ENCODE measurements around the gene RMND5A. TPM values are rescaled to one million over a fixed set of nuclear protein-coding genes. Genes with fewer than 3 reads are reported as not detected.

The RMND5A gene
- polyA plus RNA-seq, 1 donor from 2014 or later, result 36.3 TPM

- Histone ChIP-seq H3K27me3 (ENCODE audit: insufficient read depth, low read depth, low read length) (no peaks in the 10 kb centered on the region), H3K79me2 (replicated peaks; ENCODE audit: insufficient read depth, low read length) (no peaks in the 10 kb centered on the region), H2AFZ (ENCODE audit: low read depth, low read length) (no peak overlapping the region), H3K9me2 (ENCODE audit: insufficient read depth, low read length) (no peaks in the 10 kb centered on the region), H3K27ac (ENCODE audit: low read length) (no peak overlapping the region), H3K4me2 (ENCODE audit: low read length) (no peak overlapping the region), H3F3A (ENCODE audit: insufficient read depth, low read length, poor library complexity, severe bottlenecking) (no peaks in the 10 kb centered on the region), H3K9me3 (ENCODE audit: low read length) (no peaks in the 10 kb centered on the region), H4K20me1 (ENCODE audit: insufficient read depth) (no peaks in the 10 kb centered on the region), H3K9ac (ENCODE audit: low read length) (no peak overlapping the region), H3K36me3 (ENCODE audit: insufficient read depth, low read length) (no peaks in the 10 kb centered on the region), H3K4me3 (ENCODE audit: low read length) (no peak overlapping the region)
- TF ChIP-seq SMC3 (conservative IDR thresholded peaks at IDR 0.05; ENCODE audit: poor library complexity) (no peak), MXI1 (conservative IDR thresholded peaks at IDR 0.05; ENCODE audit: poor library complexity, severe bottlenecking) (no peak)
These were observed 34.7 kb upstream of the RMND5A start for GRCh38 chr2:86685351-86685750.

DNA sequence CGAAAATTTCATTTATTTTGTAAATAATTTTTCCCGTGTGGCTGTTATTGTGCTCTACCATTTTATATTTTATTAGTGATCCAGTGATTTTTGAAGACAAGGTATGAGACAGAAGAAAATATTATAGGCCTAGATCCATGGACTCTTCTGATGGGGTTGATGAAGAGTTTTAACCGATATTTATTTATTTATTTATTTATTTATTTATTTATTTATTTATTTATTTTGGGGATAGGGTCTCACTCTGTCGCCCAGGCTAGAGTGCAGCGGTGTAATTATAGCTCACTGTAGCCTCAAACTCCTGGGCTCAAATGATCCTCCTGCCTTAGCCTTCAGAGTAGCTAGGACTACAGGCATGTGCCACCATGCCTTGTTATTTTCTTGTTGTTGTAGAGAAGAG lies 33.6 kb upstream of the RMND5A start:
- Histone ChIP-seq H3F3A (ENCODE audit: insufficient read depth, low read length, poor library complexity, severe bottlenecking) (no peaks in the 10 kb centered on the region), H2AFZ (ENCODE audit: low read depth, low read length) (no peak overlapping the region), H3K9me2 (ENCODE audit: insufficient read depth, low read length) (no peaks in the 10 kb centered on the region), H4K20me1 (ENCODE audit: insufficient read depth) (no peaks in the 10 kb centered on the region), H3K27me3 (ENCODE audit: insufficient read depth, low read depth, low read length) (no peaks in the 10 kb centered on the region), H3K4me2 (ENCODE audit: low read length) (no peak overlapping the region), H3K4me3 (ENCODE audit: low read length) (no peak overlapping the region), H3K9ac (ENCODE audit: low read length) (no peak overlapping the region), H3K9me3 (ENCODE audit: low read length) (no peaks in the 10 kb centered on the region), H3K27ac (ENCODE audit: low read length) (no peak overlapping the region), H3K79me2 (replicated peaks; ENCODE audit: insufficient read depth, low read length) (no peaks in the 10 kb centered on the region), H3K36me3 (ENCODE audit: insufficient read depth, low read length) (no peaks in the 10 kb centered on the region)
- TF ChIP-seq SMC3 (conservative IDR thresholded peaks at IDR 0.05; ENCODE audit: poor library complexity), result no peak
- TF ChIP-seq POLR2AphosphoS5 (IDR thresholded peaks at IDR 0.05), result no peak
- TF ChIP-seq EP300 (conservative IDR thresholded peaks at IDR 0.05; ENCODE audit: poor library complexity, severe bottlenecking), result no peak
- TF ChIP-seq TAF1 (IDR thresholded peaks at IDR 0.05; ENCODE audit: low read depth), result no peak
- TF ChIP-seq RAD21 (conservative IDR thresholded peaks at IDR 0.05), result no peak
- TF ChIP-seq MXI1 (conservative IDR thresholded peaks at IDR 0.05; ENCODE audit: poor library complexity, severe bottlenecking), result no peak
- TF ChIP-seq, protein P1, sequence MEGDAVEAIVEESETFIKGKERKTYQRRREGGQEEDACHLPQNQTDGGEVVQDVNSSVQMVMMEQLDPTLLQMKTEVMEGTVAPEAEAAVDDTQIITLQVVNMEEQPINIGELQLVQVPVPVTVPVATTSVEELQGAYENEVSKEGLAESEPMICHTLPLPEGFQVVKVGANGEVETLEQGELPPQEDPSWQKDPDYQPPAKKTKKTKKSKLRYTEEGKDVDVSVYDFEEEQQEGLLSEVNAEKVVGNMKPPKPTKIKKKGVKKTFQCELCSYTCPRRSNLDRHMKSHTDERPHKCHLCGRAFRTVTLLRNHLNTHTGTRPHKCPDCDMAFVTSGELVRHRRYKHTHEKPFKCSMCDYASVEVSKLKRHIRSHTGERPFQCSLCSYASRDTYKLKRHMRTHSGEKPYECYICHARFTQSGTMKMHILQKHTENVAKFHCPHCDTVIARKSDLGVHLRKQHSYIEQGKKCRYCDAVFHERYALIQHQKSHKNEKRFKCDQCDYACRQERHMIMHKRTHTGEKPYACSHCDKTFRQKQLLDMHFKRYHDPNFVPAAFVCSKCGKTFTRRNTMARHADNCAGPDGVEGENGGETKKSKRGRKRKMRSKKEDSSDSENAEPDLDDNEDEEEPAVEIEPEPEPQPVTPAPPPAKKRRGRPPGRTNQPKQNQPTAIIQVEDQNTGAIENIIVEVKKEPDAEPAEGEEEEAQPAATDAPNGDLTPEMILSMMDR (IDR thresholded peaks at IDR 0.05; ENCODE audit: poor library complexity, severe bottlenecking), result no peak
- TF ChIP-seq, protein P2, sequence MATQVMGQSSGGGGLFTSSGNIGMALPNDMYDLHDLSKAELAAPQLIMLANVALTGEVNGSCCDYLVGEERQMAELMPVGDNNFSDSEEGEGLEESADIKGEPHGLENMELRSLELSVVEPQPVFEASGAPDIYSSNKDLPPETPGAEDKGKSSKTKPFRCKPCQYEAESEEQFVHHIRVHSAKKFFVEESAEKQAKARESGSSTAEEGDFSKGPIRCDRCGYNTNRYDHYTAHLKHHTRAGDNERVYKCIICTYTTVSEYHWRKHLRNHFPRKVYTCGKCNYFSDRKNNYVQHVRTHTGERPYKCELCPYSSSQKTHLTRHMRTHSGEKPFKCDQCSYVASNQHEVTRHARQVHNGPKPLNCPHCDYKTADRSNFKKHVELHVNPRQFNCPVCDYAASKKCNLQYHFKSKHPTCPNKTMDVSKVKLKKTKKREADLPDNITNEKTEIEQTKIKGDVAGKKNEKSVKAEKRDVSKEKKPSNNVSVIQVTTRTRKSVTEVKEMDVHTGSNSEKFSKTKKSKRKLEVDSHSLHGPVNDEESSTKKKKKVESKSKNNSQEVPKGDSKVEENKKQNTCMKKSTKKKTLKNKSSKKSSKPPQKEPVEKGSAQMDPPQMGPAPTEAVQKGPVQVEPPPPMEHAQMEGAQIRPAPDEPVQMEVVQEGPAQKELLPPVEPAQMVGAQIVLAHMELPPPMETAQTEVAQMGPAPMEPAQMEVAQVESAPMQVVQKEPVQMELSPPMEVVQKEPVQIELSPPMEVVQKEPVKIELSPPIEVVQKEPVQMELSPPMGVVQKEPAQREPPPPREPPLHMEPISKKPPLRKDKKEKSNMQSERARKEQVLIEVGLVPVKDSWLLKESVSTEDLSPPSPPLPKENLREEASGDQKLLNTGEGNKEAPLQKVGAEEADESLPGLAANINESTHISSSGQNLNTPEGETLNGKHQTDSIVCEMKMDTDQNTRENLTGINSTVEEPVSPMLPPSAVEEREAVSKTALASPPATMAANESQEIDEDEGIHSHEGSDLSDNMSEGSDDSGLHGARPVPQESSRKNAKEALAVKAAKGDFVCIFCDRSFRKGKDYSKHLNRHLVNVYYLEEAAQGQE (IDR thresholded peaks at IDR 0.05; ENCODE audit: borderline replicate concordance), result no peak
- TF ChIP-seq EZH2 (IDR thresholded peaks at IDR 0.05; ENCODE audit: borderline replicate concordance, insufficient read depth, low read length, poor library complexity, severe bottlenecking), result no peak

DNA sequence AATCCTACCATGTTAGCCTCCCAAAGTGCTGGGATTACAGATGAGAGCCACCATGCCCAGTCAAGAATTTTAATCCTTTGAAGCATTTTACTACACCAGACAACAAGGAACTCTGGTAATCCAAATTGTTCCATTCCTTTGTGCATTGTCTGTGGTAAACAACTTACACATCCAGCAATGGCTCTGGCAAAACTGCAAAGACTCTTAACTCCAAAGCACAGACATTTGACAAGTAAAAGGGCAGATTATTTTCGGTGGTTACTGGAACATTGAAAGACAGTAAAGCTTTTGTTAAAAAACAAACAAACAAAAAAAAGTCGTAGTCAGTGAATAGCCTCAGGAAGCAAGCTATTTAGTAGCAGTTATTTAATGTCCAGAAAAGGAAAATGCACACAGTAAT lies 33.2 kb upstream of the RMND5A start:
- Histone ChIP-seq H3K79me2 (replicated peaks; ENCODE audit: insufficient read depth, low read length) (no peaks in the 10 kb centered on the region), H3F3A (ENCODE audit: insufficient read depth, low read length, poor library complexity, severe bottlenecking) (no peaks in the 10 kb centered on the region), H3K4me3 (ENCODE audit: low read length) (no peak overlapping the region), H3K9ac (ENCODE audit: low read length) (no peak overlapping the region), H3K9me3 (ENCODE audit: low read length) (no peaks in the 10 kb centered on the region), H2AFZ (ENCODE audit: low read depth, low read length) (no peak overlapping the region), H3K4me2 (ENCODE audit: low read length) (no peak overlapping the region), H3K9me2 (ENCODE audit: insufficient read depth, low read length) (no peaks in the 10 kb centered on the region), H3K27ac (ENCODE audit: low read length) (no peak overlapping the region), H3K27me3 (ENCODE audit: insufficient read depth, low read depth, low read length) (no peaks in the 10 kb centered on the region), H4K20me1 (ENCODE audit: insufficient read depth) (no peaks in the 10 kb centered on the region), H3K36me3 (ENCODE audit: insufficient read depth, low read length) (no peaks in the 10 kb centered on the region)
- TF ChIP-seq TAF1 (IDR thresholded peaks at IDR 0.05; ENCODE audit: low read depth) (no peak), POLR2AphosphoS5 (IDR thresholded peaks at IDR 0.05) (no peak), RAD21 (conservative IDR thresholded peaks at IDR 0.05) (no peak), SMC3 (conservative IDR thresholded peaks at IDR 0.05; ENCODE audit: poor library complexity) (no peak), EZH2 (IDR thresholded peaks at IDR 0.05; ENCODE audit: borderline replicate concordance, insufficient read depth, low read length, poor library complexity, severe bottlenecking) (no peak), EP300 (conservative IDR thresholded peaks at IDR 0.05; ENCODE audit: poor library complexity, severe bottlenecking) (no peak), MXI1 (conservative IDR thresholded peaks at IDR 0.05; ENCODE audit: poor library complexity, severe bottlenecking) (no peak)
- TF ChIP-seq, protein P1 (IDR thresholded peaks at IDR 0.05; ENCODE audit: poor library complexity, severe bottlenecking), result no peak
- TF ChIP-seq, protein P2 (IDR thresholded peaks at IDR 0.05; ENCODE audit: borderline replicate concordance), result no peak

Measured in neural cell (in vitro differentiated cells).